Endothelial cell (in vitro differentiated cells): Measurements from ENCODE around the gene PLCB1. TPM values are rescaled to one million over a fixed set of nuclear protein-coding genes. Genes with fewer than 3 reads are reported as not detected.

Source experiments
- DNase-seq: peaks from one replicate; pipeline ENCODE4 v3.0.0; 2021; ENCODE audit warnings: low spot score
- H3K27ac Mint-ChIP-seq: one replicate; pipeline ENCODE4 v1.8.0; 2021; ENCODE audit warnings: mixed read lengths, inconsistent platforms; ENCODE audit not compliant: unreplicated experiment
- H3K27me3 Mint-ChIP-seq: one replicate; pipeline ENCODE4 v1.8.0; 2021; ENCODE audit warnings: mild to moderate bottlenecking, moderate library complexity, mixed read lengths, inconsistent platforms; ENCODE audit not compliant: unreplicated experiment
- H3K36me3 Mint-ChIP-seq: one replicate; pipeline ENCODE4 v1.8.0; 2021; ENCODE audit warnings: mild to moderate bottlenecking, low read depth, mixed read lengths, inconsistent platforms; ENCODE audit not compliant: unreplicated experiment
- H3K4me1 Mint-ChIP-seq: one replicate; pipeline ENCODE4 v1.8.0; 2021; ENCODE audit warnings: mild to moderate bottlenecking, mixed read lengths, inconsistent platforms; ENCODE audit not compliant: unreplicated experiment
- H3K4me3 Mint-ChIP-seq: one replicate; pipeline ENCODE4 v1.8.0; 2021; ENCODE audit warnings: mild to moderate bottlenecking, mixed read lengths, inconsistent platforms; ENCODE audit not compliant: unreplicated experiment
- H3K9me3 Mint-ChIP-seq: one replicate; pipeline ENCODE4 v1.8.0; 2021; ENCODE audit warnings: mixed read lengths, inconsistent platforms; ENCODE audit not compliant: unreplicated experiment
- total RNA-seq: library from RNA; stranded (reverse); fragmentation: NEBNext Ultra II Directional; extraction: Animal tissue kit (Norgen Biotek cat#: 25700); gene quantifications from one replicate; pipeline ENCODE4 v1.2.1, GENCODE V29; 2021; ENCODE audit not compliant: unreplicated experiment
- TF ChIP-seq, protein P1 (sequence below): fragments of 200-600 bp; sonication (generic); IDR thresholded peaks from one replicate; pipeline ENCODE4 v1.5.0; 2021; ENCODE audit warnings: antibody characterized with exemption; ENCODE audit not compliant: unreplicated experiment

PLCB1 gene
- total RNA-seq, 1 donor from 2014 or later, result 8.1 TPM

DNA sequence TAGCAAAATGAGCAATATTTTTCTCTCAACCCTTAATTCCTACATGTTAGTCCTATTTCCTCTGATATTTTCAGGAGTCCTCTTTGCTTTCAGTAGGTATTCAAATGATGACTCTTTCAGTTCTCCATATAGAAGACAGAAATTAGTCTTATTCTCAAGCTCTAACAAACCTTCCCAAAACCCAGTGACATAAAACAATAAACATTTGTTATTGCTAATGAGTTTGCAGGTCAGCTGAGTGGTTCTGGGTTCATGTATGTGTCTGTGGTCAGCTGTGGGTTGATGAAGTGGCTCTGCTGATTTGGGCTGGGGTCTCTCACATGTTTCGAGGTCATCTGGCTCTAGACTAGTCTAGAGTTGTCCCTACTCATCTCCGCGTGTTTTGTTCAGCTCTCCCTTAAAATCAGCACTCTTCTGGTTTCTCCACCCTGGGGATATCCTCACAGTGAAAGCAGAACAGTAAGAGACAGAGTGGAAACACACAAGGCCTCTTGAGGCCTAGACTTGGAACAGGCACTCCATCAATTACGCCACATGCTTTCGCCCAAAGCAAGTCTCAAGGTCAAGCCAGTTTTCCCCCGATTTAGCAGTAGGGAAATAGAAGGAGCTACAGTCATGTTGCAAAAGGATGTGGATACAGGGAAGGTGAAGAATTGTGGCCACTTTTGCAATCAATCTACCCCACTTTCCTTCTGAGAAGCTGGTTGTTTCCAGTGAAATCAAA is 273.0 kb downstream of the PLCB1 start:
- TF ChIP-seq, protein P1, sequence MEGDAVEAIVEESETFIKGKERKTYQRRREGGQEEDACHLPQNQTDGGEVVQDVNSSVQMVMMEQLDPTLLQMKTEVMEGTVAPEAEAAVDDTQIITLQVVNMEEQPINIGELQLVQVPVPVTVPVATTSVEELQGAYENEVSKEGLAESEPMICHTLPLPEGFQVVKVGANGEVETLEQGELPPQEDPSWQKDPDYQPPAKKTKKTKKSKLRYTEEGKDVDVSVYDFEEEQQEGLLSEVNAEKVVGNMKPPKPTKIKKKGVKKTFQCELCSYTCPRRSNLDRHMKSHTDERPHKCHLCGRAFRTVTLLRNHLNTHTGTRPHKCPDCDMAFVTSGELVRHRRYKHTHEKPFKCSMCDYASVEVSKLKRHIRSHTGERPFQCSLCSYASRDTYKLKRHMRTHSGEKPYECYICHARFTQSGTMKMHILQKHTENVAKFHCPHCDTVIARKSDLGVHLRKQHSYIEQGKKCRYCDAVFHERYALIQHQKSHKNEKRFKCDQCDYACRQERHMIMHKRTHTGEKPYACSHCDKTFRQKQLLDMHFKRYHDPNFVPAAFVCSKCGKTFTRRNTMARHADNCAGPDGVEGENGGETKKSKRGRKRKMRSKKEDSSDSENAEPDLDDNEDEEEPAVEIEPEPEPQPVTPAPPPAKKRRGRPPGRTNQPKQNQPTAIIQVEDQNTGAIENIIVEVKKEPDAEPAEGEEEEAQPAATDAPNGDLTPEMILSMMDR, result no peak
- no peaks in the 10 kb centered on the region for H3K9me3 Mint-ChIP-seq
- H3K4me1 Mint-ChIP-seq, result peaks cover 3% of the 10 kb centered on the region
- H3K27ac Mint-ChIP-seq, result no peak overlapping the region
- H3K27me3 Mint-ChIP-seq, result no peaks in the 10 kb centered on the region
- no peaks in the 10 kb centered on the region for H3K36me3 Mint-ChIP-seq
- no peak for DNase-seq
- H3K4me3 Mint-ChIP-seq, result no peak overlapping the region

DNA sequence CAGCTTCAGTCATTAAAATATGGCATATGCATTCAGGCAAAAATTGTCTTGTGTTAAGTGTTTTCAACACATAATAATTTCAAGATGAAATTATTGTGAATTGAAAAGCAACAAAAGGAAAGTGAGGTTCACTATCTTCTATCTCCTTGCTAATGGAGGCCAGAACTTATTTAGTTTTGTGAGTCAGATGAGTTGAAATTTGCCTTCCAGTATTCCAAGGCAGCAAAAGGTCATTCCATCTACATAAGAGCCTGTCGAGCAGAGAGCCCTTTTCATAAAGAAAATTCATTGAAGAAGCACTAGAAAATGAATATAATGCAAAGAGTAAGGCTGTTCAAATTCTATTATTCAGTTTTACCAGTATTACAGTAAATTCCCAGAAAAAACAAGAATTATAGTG is 274.3 kb downstream of the PLCB1 start:
- no peaks in the 10 kb centered on the region for H3K9me3 Mint-ChIP-seq
- H3K4me1 Mint-ChIP-seq, result peaks cover 3% of the 10 kb centered on the region
- no peak overlapping the region for H3K4me3 Mint-ChIP-seq
- TF ChIP-seq, protein P1, result no peak
- no peaks in the 10 kb centered on the region for H3K27me3 Mint-ChIP-seq
- DNase-seq, result no peak
- no peak overlapping the region for H3K27ac Mint-ChIP-seq
- H3K36me3 Mint-ChIP-seq, result no peaks in the 10 kb centered on the region

DNA sequence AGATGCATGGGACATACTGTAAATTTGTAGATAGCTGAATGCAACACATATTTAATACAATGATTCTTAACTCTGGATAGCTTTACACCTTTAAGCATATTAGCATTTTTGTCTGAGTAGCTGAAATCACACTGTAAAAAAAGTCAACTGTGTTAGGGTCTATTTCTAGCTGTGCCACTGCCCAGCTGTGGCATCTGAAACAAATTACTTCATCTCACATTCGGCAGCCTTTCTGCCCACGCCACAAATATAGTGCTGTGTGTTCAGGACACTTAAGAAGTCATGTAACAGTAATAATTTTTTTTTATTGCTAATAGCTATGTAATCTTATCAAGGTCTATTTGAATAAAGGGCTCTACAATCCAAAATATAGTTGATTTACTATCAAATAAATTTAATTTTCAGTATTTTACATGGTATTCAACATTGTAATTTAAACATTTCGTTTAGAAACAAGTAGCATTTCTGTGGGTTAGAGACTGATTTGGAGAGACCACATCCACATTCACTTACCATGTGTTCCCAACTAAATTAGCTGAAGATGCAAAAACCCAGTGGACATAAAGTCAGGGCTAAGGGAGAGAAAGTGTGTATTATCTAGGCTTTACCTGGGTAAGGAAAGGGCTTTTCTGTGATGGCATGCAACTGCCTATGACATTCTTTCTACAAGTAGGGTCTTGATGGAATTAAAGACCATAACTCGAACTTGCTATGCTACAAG is 276.7 kb downstream of the PLCB1 start:
- no peaks in the 10 kb centered on the region for H3K36me3 Mint-ChIP-seq
- no peak for DNase-seq
- no peaks in the 10 kb centered on the region for H3K9me3 Mint-ChIP-seq
- no peak overlapping the region for H3K27ac Mint-ChIP-seq
- peaks cover 3% of the 10 kb centered on the region for H3K4me1 Mint-ChIP-seq
- no peak overlapping the region for H3K4me3 Mint-ChIP-seq
- no peaks in the 10 kb centered on the region for H3K27me3 Mint-ChIP-seq
- TF ChIP-seq, protein P1, result no peak

DNA sequence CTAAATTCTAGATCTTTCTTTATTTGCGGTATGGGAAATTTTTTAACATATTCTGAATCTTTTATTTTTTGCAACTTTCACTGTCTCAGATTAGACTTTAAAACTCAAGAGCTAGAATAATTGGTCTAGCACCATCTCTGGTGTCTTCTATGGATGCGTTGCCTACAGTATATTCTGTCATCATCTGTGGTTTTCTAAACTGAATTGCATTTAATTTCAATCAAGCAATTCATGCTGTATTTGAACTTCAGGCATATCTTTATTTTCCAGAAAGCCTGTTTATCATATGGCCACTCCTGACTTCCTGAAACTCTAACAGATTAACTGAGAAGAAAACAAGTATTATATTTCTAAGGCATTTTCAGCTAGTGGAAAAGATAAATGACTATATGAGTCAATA is 281.6 kb downstream of the PLCB1 start:
- H3K4me3 Mint-ChIP-seq, result no peak overlapping the region
- no peaks in the 10 kb centered on the region for H3K9me3 Mint-ChIP-seq
- H3K4me1 Mint-ChIP-seq, result no peaks in the 10 kb centered on the region
- no peak overlapping the region for H3K27ac Mint-ChIP-seq
- TF ChIP-seq, protein P1, result no peak
- no peaks in the 10 kb centered on the region for H3K27me3 Mint-ChIP-seq
- H3K36me3 Mint-ChIP-seq, result no peaks in the 10 kb centered on the region
- no peak for DNase-seq

DNA sequence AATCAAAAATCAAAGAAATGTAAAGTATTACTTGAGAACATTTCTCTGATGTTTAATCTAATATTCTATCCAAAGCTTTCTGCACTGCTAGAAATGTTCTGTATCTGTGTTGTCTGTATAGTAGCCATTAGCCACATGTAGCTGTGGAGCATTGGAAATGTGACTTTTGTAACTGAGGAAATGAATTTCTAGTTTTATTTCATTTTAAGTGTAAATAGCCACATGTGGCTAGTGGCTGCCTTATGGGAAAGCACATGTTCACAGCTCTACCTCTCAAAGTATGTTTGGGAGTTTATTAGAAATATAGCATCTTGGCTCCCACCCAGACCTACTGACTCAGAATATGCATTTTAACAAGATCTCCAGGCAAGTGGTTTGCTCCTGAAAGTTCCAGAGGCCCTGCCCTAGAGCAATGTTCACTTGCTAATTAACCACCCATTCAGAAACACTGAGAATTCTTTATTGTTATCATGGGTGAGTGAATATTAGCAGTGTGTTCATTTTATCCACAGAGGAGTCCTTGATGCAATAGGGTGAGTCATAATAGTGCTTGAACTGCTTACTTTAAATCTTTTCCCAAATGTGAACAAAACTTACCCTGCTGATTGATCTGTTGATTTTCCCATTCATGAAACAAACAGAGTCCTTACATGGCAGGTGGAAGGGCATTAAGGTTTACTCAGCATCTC is 282.7 kb downstream of the PLCB1 start:
- Mint-ChIP-seq H3K9me3 (no peaks in the 10 kb centered on the region), H3K4me3 (no peak overlapping the region), H3K36me3 (no peaks in the 10 kb centered on the region), H3K4me1 (no peaks in the 10 kb centered on the region), H3K27me3 (no peaks in the 10 kb centered on the region), H3K27ac (no peak overlapping the region)
- no peak for DNase-seq
- TF ChIP-seq, protein P1, result no peak
